BLaER1 (cell line): ENCODE measurements around the gene SOBP.

ENCODE experiments used
- H3K27ac ChIP-seq: shearing (Covaris generic); formaldehyde crosslinking; 2 replicates; pipeline ENCODE4 v1.8.1; 2022
- H3K27me3 ChIP-seq: shearing (Covaris generic); formaldehyde crosslinking; 2 replicates; pipeline ENCODE4 v1.8.1; 2022
- H3K36me3 ChIP-seq: shearing (Covaris generic); formaldehyde crosslinking; 2 replicates; pipeline ENCODE4 v1.8.1; 2022
- H3K4me1 ChIP-seq: shearing (Covaris generic); formaldehyde crosslinking; 2 replicates; pipeline ENCODE4 v1.8.1; 2022
- H3K4me2 ChIP-seq: shearing (Covaris generic); formaldehyde crosslinking; 2 replicates; pipeline ENCODE4 v1.8.1; 2022
- H3K4me3 ChIP-seq: shearing (Covaris generic); formaldehyde crosslinking; 2 replicates; pipeline ENCODE4 v1.8.1; 2022
- H3K9ac ChIP-seq: shearing (Covaris generic); formaldehyde crosslinking; 2 replicates; pipeline ENCODE4 v1.8.1; 2022
- H3K9me3 ChIP-seq: shearing (Covaris generic); formaldehyde crosslinking; 2 replicates; pipeline ENCODE4 v1.8.1; 2022
- H4K20me1 ChIP-seq: shearing (Covaris generic); formaldehyde crosslinking; 2 replicates; pipeline ENCODE4 v1.8.1; 2022
- Cebpa-rat ChIP-seq: shearing (Covaris generic); IDR thresholded peaks from 2 replicates; pipeline ENCODE4 v1.8.1; 2022

SOBP gene

GRCh38 chr6:107674995-107675738, 185.2 kb downstream of the SOBP start:
- Histone ChIP-seq H3K4me3 (no peak overlapping the region), H3K27me3 (no peaks in the 10 kb centered on the region), H4K20me1 (no peaks in the 10 kb centered on the region), H3K4me2 (peak overlapping the region; percentile 70), H3K36me3 (no peaks in the 10 kb centered on the region), H3K4me1 (peaks cover 22% of the 10 kb centered on the region), H3K9ac (peak overlapping the region; percentile 61; the same call in 1 of the 2 replicates), H3K9me3 (no peaks in the 10 kb centered on the region), H3K27ac (peak overlapping the region; percentile 67; the same call in 1 of the 2 replicates)
- TF ChIP-seq Cebpa-rat = no peak

- Histone ChIP-seq H3K36me3 (no peaks in the 10 kb centered on the region), H3K4me1 (peaks cover 13% of the 10 kb centered on the region), H4K20me1 (no peaks in the 10 kb centered on the region), H3K9me3 (no peaks in the 10 kb centered on the region), H3K4me3 (no peak overlapping the region), H3K9ac (no peak overlapping the region), H3K27me3 (no peaks in the 10 kb centered on the region), H3K4me2 (no peak overlapping the region), H3K27ac (no peak overlapping the region)
- no peak for TF ChIP-seq Cebpa-rat
These were observed 186.1 kb downstream of the SOBP start for GRCh38 chr6:107676042-107676441.

- H3K9me3 ChIP-seq = no peaks in the 10 kb centered on the region
- no peak overlapping the region for H3K4me3 ChIP-seq
- no peaks in the 10 kb centered on the region for H3K36me3 ChIP-seq
- TF ChIP-seq Cebpa-rat = no peak
- no peak overlapping the region for H3K27ac ChIP-seq
- H3K27me3 ChIP-seq = no peaks in the 10 kb centered on the region
- no peak overlapping the region for H3K4me2 ChIP-seq
- no peaks in the 10 kb centered on the region for H4K20me1 ChIP-seq
- peaks cover 8% of the 10 kb centered on the region for H3K4me1 ChIP-seq
- no peak overlapping the region for H3K9ac ChIP-seq
These were observed 187.5 kb downstream of the SOBP start for GRCh38 chr6:107677399-107677798.

GRCh38 chr6:107679457-107679856, 189.5 kb downstream of the SOBP start:
- Histone ChIP-seq H3K27me3 (no peaks in the 10 kb centered on the region), H4K20me1 (no peaks in the 10 kb centered on the region), H3K9me3 (peaks cover 10% of the 10 kb centered on the region), H3K4me2 (no peak overlapping the region), H3K4me3 (no peak overlapping the region), H3K27ac (no peak overlapping the region), H3K9ac (no peak overlapping the region), H3K4me1 (peaks cover 8% of the 10 kb centered on the region), H3K36me3 (no peaks in the 10 kb centered on the region)
- no peak for TF ChIP-seq Cebpa-rat

- Histone ChIP-seq H3K27me3 (no peaks in the 10 kb centered on the region), H3K9ac (no peak overlapping the region), H3K4me2 (no peak overlapping the region), H3K27ac (no peak overlapping the region), H3K9me3 (peaks cover 21% of the 10 kb centered on the region), H4K20me1 (no peaks in the 10 kb centered on the region), H3K4me1 (no peaks in the 10 kb centered on the region), H3K36me3 (no peaks in the 10 kb centered on the region), H3K4me3 (no peak overlapping the region)
- TF ChIP-seq Cebpa-rat = no peak
These were observed 192.8 kb downstream of the SOBP start for GRCh38 chr6:107682721-107683120.

- Histone ChIP-seq H3K27ac (no peak overlapping the region), H3K27me3 (no peaks in the 10 kb centered on the region), H3K4me3 (no peak overlapping the region), H3K9me3 (peaks cover 25% of the 10 kb centered on the region), H3K9ac (no peak overlapping the region), H4K20me1 (no peaks in the 10 kb centered on the region), H3K36me3 (no peaks in the 10 kb centered on the region), H3K4me2 (no peak overlapping the region), H3K4me1 (no peaks in the 10 kb centered on the region)
- TF ChIP-seq Cebpa-rat = no peak
These were observed 193.3 kb downstream of the SOBP start for GRCh38 chr6:107683183-107683582.

- H3K36me3 ChIP-seq = no peaks in the 10 kb centered on the region
- H4K20me1 ChIP-seq = no peaks in the 10 kb centered on the region
- no peaks in the 10 kb centered on the region for H3K27me3 ChIP-seq
- no peak overlapping the region for H3K4me3 ChIP-seq
- peaks cover 3% of the 10 kb centered on the region for H3K4me1 ChIP-seq
- peaks cover 25% of the 10 kb centered on the region for H3K9me3 ChIP-seq
- no peak overlapping the region for H3K27ac ChIP-seq
- no peak for TF ChIP-seq Cebpa-rat
- no peak overlapping the region for H3K4me2 ChIP-seq
- no peak overlapping the region for H3K9ac ChIP-seq
These were observed 195.1 kb downstream of the SOBP start for GRCh38 chr6:107684996-107685395.

GRCh38 chr6:107689190-107689589, 199.3 kb downstream of the SOBP start:
- H3K27ac ChIP-seq = no peak overlapping the region
- no peak for TF ChIP-seq Cebpa-rat
- peaks cover 21% of the 10 kb centered on the region for H3K4me1 ChIP-seq
- H3K27me3 ChIP-seq = no peaks in the 10 kb centered on the region
- no peak overlapping the region for H3K4me2 ChIP-seq
- H3K9me3 ChIP-seq = peaks cover 15% of the 10 kb centered on the region; the same call in 1 of the 2 replicates
- H3K9ac ChIP-seq = no peak overlapping the region
- no peak overlapping the region for H3K4me3 ChIP-seq
- no peaks in the 10 kb centered on the region for H3K36me3 ChIP-seq
- no peaks in the 10 kb centered on the region for H4K20me1 ChIP-seq

- TF ChIP-seq Cebpa-rat = no peak
- Histone ChIP-seq H3K27ac (peak overlapping the region; percentile 41; the same call in 1 of the 2 replicates), H3K27me3 (no peaks in the 10 kb centered on the region), H4K20me1 (no peaks in the 10 kb centered on the region), H3K36me3 (no peaks in the 10 kb centered on the region), H3K4me2 (peak overlapping the region; percentile 71), H3K4me3 (no peak overlapping the region), H3K9me3 (peaks cover 15% of the 10 kb centered on the region; the same call in 1 of the 2 replicates), H3K9ac (no peak overlapping the region), H3K4me1 (peaks cover 21% of the 10 kb centered on the region)
These were observed 200.2 kb downstream of the SOBP start for GRCh38 chr6:107689951-107690642.

- Histone ChIP-seq H3K4me2 (peak overlapping the region; percentile 71), H3K27me3 (no peaks in the 10 kb centered on the region), H3K27ac (peak overlapping the region; percentile 41; the same call in 1 of the 2 replicates), H3K9me3 (peaks cover 15% of the 10 kb centered on the region; the same call in 1 of the 2 replicates), H3K9ac (no peak overlapping the region), H3K4me1 (peaks cover 21% of the 10 kb centered on the region), H3K36me3 (no peaks in the 10 kb centered on the region), H3K4me3 (no peak overlapping the region), H4K20me1 (no peaks in the 10 kb centered on the region)
- no peak for TF ChIP-seq Cebpa-rat
These were observed 200.7 kb downstream of the SOBP start for GRCh38 chr6:107690643-107691061.
